Hematopoietic multipotent progenitor cell treated with erythropoietin and hydrocortisone succinate and interleukin-3 and kit ligand, for 4 days (in vitro differentiated cells): ENCODE results near the gene BMERB1.
A peak's percentile ranks its signal among the peaks of the same experiment; 100 is the strongest.
"Not testable (repeated sequence)": the region's sequence is repeated elsewhere in the genome, so short reads cannot be mapped to it uniquely, and the experiment has no call there.

Source experiments
- DNase-seq: peaks from one replicate; pipeline ENCODE4 v3.0.0-alpha.2; 2015

Gene BMERB1

GRCh38 chr16:15426796-15427195 is 7.6 kb upstream of the BMERB1 start:
- DNase-seq = no peak

- peak; percentile 88 for DNase-seq
Observed at GRCh38 chr16:15427648-15428239, 6.6 kb upstream of the BMERB1 start.

GRCh38 chr16:15430884-15431283 is 3.5 kb upstream of the BMERB1 start:
- DNase-seq = not testable (repeated sequence)

- no peak for DNase-seq
Observed at GRCh38 chr16:15434079-15434424, 336 bp upstream of the BMERB1 start.

- DNase-seq = peak; percentile 7
Observed at GRCh38 chr16:15435216-15435864, 952 bp downstream of the BMERB1 start.

- no peak for DNase-seq
Observed at GRCh38 chr16:15439102-15439501, 4.7 kb downstream of the BMERB1 start.

GRCh38 chr16:15439521-15439920 is 5.1 kb downstream of the BMERB1 start:
- DNase-seq = no peak

- no peak for DNase-seq
Observed at GRCh38 chr16:15440852-15441251, 6.5 kb downstream of the BMERB1 start.

GRCh38 chr16:15442140-15442539 is 7.8 kb downstream of the BMERB1 start:
- DNase-seq = not testable (repeated sequence)

- DNase-seq = no peak
Observed at GRCh38 chr16:15443753-15444152, 9.4 kb downstream of the BMERB1 start.

GRCh38 chr16:15444264-15444663 is 9.9 kb downstream of the BMERB1 start:
- no peak for DNase-seq

GRCh38 chr16:15445450-15445849 is 11.1 kb downstream of the BMERB1 start:
- no peak for DNase-seq

GRCh38 chr16:15446901-15447300 is 12.5 kb downstream of the BMERB1 start:
- DNase-seq = no peak

- no peak for DNase-seq
Observed at GRCh38 chr16:15450624-15451023, 16.2 kb downstream of the BMERB1 start.

- no peak for DNase-seq
Observed at GRCh38 chr16:15451098-15451731, 16.8 kb downstream of the BMERB1 start.

- DNase-seq = no peak
Observed at GRCh38 chr16:15452246-15452855, 18.0 kb downstream of the BMERB1 start.

GRCh38 chr16:15453296-15453695 is 18.9 kb downstream of the BMERB1 start:
- not testable (repeated sequence) for DNase-seq

- DNase-seq = not testable (repeated sequence)
Observed at GRCh38 chr16:15454933-15455332, 20.5 kb downstream of the BMERB1 start.

GRCh38 chr16:15457400-15457799 is 23.0 kb downstream of the BMERB1 start:
- no peak for DNase-seq

- DNase-seq = peak; percentile 17
Observed at GRCh38 chr16:15457958-15458357, 23.6 kb downstream of the BMERB1 start.

- no peak for DNase-seq
Observed at GRCh38 chr16:15459791-15460190, 25.4 kb downstream of the BMERB1 start.

GRCh38 chr16:15460601-15461000 is 26.2 kb downstream of the BMERB1 start:
- DNase-seq = no peak

- DNase-seq = no peak
Observed at GRCh38 chr16:15461376-15461775, 27.0 kb downstream of the BMERB1 start.
